Activated naive CD8-positive, alpha-beta T cell treated with anti-CD3 and anti-CD28 coated beads for 36 hours (primary cell): Measurements from ENCODE around the gene ZNF385B. TPM values are rescaled to one million over a fixed set of nuclear protein-coding genes. Genes with fewer than 3 reads are reported as not detected.

Experiments used
- DNase-seq: peaks from one replicate; pipeline ENCODE4 v3.0.0; 2021
- H3K27ac Mint-ChIP-seq: one replicate; pipeline ENCODE4 v1.8.0; 2022; ENCODE audit warnings: mild to moderate bottlenecking, moderate library complexity, mixed read lengths
- H3K27me3 Mint-ChIP-seq: one replicate; pipeline ENCODE4 v1.8.0; 2022; ENCODE audit warnings: mild to moderate bottlenecking, mixed read lengths
- H3K36me3 Mint-ChIP-seq: one replicate; pipeline ENCODE4 v1.8.0; 2021; ENCODE audit warnings: mild to moderate bottlenecking, mixed read lengths
- H3K4me1 Mint-ChIP-seq: one replicate; pipeline ENCODE4 v1.8.0; 2021; ENCODE audit warnings: mixed read lengths
- H3K4me3 Mint-ChIP-seq: one replicate; pipeline ENCODE4 v1.8.0; 2022; ENCODE audit warnings: mild to moderate bottlenecking, moderate library complexity, mixed read lengths
- H3K9me3 Mint-ChIP-seq: one replicate; pipeline ENCODE4 v1.8.0; 2022; ENCODE audit warnings: mixed read lengths
- total RNA-seq, 2 experiments: library from RNA; stranded (reverse); gene quantifications; one replicate each; pipeline ENCODE4 v1.2.3, GENCODE V29; 2021

ZNF385B gene
- total RNA-seq, 2 experiments from 2014 or later: not detected

DNA sequence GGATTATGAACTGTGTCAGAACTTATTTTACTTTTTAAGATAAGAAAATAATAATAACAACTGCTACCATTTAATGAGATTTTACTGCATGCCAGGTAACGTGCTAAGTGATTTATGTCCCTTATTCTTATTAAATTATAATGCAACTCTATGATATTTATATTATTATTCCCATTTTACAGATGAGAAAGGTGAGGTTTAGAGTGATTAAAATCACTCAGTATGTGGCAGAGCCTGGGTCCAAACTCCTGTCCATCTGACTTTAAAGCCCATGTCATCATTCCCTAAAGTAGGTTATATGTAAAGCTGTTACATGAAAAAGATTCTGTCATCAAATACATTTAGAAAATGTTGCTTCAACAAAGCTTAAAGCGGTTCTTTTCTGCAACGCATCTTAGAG is 308.0 kb downstream of the ZNF385B start:
- H3K27me3 Mint-ChIP-seq: peaks cover 3% of the 10 kb centered on the region
- H3K9me3 Mint-ChIP-seq: peaks cover 5% of the 10 kb centered on the region
- no peak overlapping the region for H3K4me3 Mint-ChIP-seq
- H3K4me1 Mint-ChIP-seq: no peaks in the 10 kb centered on the region
- H3K27ac Mint-ChIP-seq: no peak overlapping the region
- DNase-seq: no peak
- H3K36me3 Mint-ChIP-seq: no peaks in the 10 kb centered on the region

DNA sequence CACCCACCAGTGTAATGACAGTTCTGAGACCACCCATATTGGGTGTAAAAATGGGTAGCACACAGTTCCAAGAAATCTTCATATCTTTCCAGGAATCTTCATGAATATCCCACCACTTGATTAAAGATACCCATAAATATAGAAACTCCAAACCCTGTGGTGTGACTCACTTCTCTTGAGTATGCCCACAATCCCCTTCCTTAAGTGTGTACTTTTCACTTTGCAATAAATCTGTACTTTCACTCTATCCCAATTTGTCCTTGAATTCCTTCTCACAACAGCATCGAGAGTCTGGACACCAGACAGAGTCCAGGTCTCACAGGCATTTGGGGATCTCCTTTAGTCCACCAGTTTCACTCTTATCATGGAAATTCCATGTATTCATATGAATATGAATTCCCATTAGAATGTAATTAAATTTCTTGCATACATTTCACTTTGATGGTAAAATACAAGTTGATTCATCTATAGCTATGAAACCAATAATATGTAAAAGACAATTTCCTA is 309.8 kb downstream of the ZNF385B start:
- Mint-ChIP-seq H3K9me3 (peaks cover 5% of the 10 kb centered on the region), H3K27me3 (peaks cover 3% of the 10 kb centered on the region), H3K4me3 (no peak overlapping the region), H3K27ac (no peak overlapping the region), H3K4me1 (no peaks in the 10 kb centered on the region), H3K36me3 (no peaks in the 10 kb centered on the region)
- no peak for DNase-seq

DNA sequence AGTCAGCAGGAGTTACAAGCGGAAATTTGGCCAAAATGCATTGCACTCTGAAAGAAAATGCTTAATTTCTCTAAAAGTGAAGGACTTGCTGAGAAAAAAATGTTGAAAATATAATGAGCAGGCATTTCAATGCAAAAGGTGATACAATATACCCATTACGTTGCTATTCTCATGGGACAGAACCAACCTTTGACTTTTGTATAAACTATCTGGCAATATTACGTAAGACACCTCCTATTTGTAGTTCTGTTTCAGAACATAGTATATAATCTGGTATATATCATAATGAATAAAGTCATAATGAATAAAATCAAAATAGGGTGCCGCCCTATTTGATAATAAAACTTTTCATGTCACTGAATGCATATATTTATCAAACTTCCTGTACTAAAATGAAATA is 310.6 kb downstream of the ZNF385B start:
- H3K9me3 Mint-ChIP-seq: peaks cover 5% of the 10 kb centered on the region

DNA sequence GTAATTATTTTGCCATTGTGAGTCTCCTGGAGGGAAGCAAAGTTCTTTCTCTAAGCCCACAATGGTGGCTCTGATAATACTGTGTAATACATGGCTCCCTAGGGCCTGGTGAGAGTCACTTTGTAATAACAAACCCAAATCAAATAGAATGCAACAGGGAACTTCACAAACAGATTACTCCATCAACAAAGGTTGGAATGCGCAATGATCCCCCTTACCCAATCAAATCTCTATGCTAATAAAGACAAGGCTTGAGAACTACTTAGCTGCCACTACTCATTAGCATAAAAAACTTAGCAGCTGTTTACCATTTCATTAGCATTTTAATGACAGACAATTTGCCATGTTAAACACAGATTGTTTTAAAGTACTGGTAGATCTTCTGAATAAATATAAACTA is 311.2 kb downstream of the ZNF385B start:
- no peaks in the 10 kb centered on the region for H3K4me1 Mint-ChIP-seq
- no peak for DNase-seq
- H3K27ac Mint-ChIP-seq: no peak overlapping the region
- H3K27me3 Mint-ChIP-seq: peaks cover 3% of the 10 kb centered on the region
- H3K9me3 Mint-ChIP-seq: peaks cover 5% of the 10 kb centered on the region
- H3K4me3 Mint-ChIP-seq: no peak overlapping the region
- no peaks in the 10 kb centered on the region for H3K36me3 Mint-ChIP-seq

More for the DNA sequence above, 310.6 kb downstream of the ZNF385B start:
- DNase-seq: no peak
- H3K36me3 Mint-ChIP-seq: no peaks in the 10 kb centered on the region
- no peak overlapping the region for H3K27ac Mint-ChIP-seq
- no peak overlapping the region for H3K4me3 Mint-ChIP-seq
- no peaks in the 10 kb centered on the region for H3K4me1 Mint-ChIP-seq
- H3K27me3 Mint-ChIP-seq: peaks cover 3% of the 10 kb centered on the region

DNA sequence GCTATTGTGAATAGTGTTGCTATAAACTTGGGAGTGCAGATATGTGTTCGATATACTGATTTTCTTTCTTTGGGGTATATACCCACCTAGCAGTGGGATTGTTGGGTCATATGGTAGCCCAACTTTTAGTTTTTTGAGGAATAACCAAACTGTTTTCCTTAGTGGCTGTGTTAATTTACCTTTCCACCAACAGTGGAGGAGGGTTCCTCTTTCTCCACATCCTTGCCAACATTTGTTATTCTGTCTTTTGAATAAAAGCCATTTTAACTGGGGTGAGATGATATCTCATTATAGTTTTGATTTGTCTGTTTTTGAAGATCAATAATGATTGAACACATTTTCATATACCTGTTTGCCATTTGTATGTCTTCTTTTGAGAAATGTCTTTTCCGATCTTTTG is 314.8 kb downstream of the ZNF385B start:
- Mint-ChIP-seq H3K4me3 (no peak overlapping the region), H3K36me3 (no peaks in the 10 kb centered on the region), H3K27ac (no peak overlapping the region), H3K4me1 (no peaks in the 10 kb centered on the region), H3K27me3 (peaks cover 6% of the 10 kb centered on the region), H3K9me3 (no peaks in the 10 kb centered on the region)
- no peak for DNase-seq

DNA sequence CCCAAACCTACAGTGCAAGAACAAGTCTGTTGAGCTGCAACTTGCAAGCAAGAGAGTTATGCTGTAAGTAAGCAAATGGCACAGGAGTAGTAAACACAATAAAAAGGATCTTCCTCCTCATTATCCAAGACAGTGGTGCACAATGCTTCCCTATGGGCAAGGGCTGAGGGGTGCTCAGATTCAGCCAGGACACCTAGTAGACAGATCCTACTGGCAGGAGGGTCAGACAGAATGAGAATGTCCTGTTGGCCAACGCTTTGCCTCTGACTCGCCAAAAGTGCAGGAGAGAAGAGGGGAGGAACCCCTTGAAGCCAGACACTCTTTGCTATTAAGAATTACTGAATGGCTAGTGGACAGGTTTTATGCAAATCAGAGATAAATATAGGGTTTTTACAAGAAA is 316.4 kb downstream of the ZNF385B start:
- H3K27me3 Mint-ChIP-seq: peaks cover 3% of the 10 kb centered on the region
- H3K4me1 Mint-ChIP-seq: no peaks in the 10 kb centered on the region
- H3K27ac Mint-ChIP-seq: no peak overlapping the region
- H3K36me3 Mint-ChIP-seq: no peaks in the 10 kb centered on the region
- no peak overlapping the region for H3K4me3 Mint-ChIP-seq
- no peak for DNase-seq
- no peaks in the 10 kb centered on the region for H3K9me3 Mint-ChIP-seq

DNA sequence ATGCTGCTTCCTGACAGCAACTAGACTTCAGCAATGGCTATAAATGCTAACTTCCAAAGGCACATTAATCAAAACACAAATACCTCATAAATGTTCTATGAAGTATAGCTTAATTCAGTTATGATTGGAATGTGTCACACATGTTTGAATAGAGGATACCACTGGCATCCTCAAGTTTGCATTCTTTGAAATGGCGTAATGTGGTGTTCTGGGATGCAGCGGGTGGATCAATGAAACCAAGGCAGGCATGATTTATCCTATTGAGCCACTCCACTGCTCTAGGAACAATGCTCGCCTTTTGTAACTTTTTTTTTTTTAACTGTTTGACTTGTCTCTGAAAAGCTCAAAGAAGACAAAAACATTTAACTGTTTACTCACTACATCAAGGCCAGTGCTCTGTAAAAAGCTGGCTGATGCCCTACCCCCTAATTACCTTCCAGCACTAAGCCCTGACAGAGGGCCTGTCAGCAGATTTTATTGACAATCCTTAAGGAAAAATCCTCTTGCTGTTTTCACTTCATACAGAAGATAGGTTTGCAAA is 318.0 kb downstream of the ZNF385B start:
- peaks cover 4% of the 10 kb centered on the region for H3K9me3 Mint-ChIP-seq
- H3K27ac Mint-ChIP-seq: no peak overlapping the region
- H3K36me3 Mint-ChIP-seq: no peaks in the 10 kb centered on the region

DNA sequence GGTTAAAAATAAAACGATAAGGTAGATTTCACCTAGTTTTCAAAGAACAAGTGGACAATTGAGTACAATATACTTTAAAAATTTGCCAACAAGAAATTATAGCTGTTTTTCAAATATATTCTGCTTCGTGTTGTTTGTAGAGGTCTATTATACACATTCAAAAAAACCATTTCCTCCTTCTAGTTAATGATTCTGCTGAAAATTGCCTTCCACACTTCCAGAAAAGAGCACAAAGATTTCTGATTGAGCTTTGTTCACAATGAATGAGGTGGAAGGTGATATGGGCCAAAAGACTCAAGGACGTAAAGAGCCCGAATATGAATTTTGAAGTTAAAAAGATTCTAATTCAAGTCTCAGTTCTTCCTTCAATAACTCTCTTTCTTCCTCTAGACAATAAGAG is 319.8 kb downstream of the ZNF385B start:
- peaks cover 6% of the 10 kb centered on the region for H3K9me3 Mint-ChIP-seq
- peaks cover 3% of the 10 kb centered on the region for H3K27me3 Mint-ChIP-seq
- no peak overlapping the region for H3K4me3 Mint-ChIP-seq
- no peaks in the 10 kb centered on the region for H3K4me1 Mint-ChIP-seq
- no peak for DNase-seq
- H3K36me3 Mint-ChIP-seq: no peaks in the 10 kb centered on the region
- no peak overlapping the region for H3K27ac Mint-ChIP-seq

More for the DNA sequence above, 318.0 kb downstream of the ZNF385B start:
- Mint-ChIP-seq H3K4me3 (no peak overlapping the region), H3K4me1 (no peaks in the 10 kb centered on the region), H3K27me3 (peaks cover 3% of the 10 kb centered on the region)
- no peak for DNase-seq

DNA sequence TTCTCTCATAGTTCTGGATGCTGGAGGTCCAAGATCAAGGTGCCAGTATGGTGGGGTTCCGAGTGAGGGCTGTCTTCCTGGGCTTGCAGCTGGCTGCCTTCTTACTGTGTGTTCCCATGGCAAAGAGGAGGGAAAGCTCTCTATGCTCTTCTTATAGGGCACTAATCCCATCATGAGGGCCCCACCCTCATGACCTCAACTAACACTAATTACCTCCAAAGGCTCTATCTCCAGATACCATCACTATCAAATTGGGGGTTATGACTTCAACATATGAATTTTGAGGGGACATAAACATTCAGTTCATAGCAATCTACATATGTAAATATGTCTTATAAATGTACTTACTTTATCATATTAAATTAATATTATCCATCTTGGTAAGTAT is 322.3 kb downstream of the ZNF385B start:
- Mint-ChIP-seq H3K27me3 (no peaks in the 10 kb centered on the region), H3K4me1 (no peaks in the 10 kb centered on the region), H3K4me3 (no peak overlapping the region), H3K27ac (no peak overlapping the region), H3K36me3 (no peaks in the 10 kb centered on the region), H3K9me3 (peaks cover 6% of the 10 kb centered on the region)
- DNase-seq: no peak

DNA sequence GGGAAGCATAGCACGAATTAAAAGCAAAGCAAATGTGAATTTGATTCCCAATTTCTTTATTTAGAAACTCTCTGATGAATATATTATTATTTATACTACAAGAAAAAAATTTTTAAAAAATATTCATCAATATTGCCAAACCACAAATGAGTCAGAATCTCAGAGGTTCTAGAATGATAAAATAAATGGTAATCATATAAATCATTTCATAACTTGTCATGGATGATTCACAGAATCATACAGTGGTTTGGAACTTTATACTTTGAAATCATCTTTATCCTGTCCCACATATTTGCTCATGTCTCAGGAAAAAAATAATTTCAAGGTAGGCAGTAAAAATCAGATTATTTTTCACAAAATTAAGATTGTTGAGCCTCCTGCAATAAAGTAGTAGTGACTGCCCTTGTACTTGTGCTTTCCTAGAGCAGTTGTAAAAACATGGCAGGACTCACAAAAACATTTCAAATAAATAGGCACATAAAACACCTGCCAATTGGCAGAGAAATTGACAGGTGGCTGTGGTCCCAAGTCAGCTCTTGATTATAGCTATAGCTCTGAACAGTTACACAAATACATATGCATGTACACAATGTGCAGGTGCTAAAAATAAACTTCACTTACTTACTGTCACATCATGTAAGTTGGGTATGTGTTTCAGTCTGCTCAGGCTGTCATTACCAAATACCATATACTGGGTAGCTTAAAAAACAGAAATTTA is 322.8 kb downstream of the ZNF385B start:
- no peaks in the 10 kb centered on the region for H3K36me3 Mint-ChIP-seq
- H3K9me3 Mint-ChIP-seq: peaks cover 6% of the 10 kb centered on the region
- no peak overlapping the region for H3K27ac Mint-ChIP-seq
- no peaks in the 10 kb centered on the region for H3K4me1 Mint-ChIP-seq
- no peaks in the 10 kb centered on the region for H3K27me3 Mint-ChIP-seq
- no peak overlapping the region for H3K4me3 Mint-ChIP-seq
- no peak for DNase-seq

DNA sequence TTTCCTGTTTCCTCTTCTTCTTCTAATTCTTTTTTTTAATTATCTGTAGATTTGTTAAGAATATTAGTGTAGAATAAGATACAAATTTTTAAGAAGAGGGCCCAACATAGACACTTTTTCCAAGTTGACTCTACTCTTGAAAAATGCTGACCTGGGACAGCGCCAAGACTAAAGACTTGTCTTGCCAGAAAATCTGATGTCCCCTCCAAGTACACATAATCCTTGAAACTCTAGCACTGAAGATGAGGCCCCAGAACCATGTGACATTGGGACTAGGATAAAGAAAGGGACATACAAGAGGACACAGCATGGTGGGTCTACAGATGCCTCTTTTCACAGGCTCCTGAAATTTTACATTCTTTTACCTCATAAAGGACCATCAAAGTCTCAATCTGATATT is 325.2 kb downstream of the ZNF385B start:
- Mint-ChIP-seq H3K4me3 (no peak overlapping the region), H3K27me3 (no peaks in the 10 kb centered on the region), H3K27ac (no peak overlapping the region), H3K9me3 (peaks cover 6% of the 10 kb centered on the region), H3K36me3 (no peaks in the 10 kb centered on the region), H3K4me1 (no peaks in the 10 kb centered on the region)
- DNase-seq: no peak

DNA sequence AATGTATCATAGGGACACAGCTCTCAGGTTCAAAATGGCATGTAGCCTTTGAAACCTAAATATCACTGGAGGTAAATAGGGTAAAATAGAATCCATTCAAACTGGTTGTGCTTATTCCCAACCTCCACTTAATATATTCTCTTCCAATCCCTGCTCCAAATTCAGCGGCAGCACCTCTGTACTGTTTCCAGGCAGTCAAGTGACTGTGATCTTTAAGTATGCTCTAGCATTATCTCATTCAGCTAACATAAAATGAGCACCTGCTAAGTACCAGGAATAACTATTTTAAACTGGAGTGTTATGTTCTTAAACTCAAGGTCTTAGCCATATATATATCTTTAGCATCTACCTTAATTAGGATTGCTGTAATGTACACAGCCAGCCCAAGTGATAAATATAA is 327.5 kb downstream of the ZNF385B start:
- no peaks in the 10 kb centered on the region for H3K36me3 Mint-ChIP-seq
- H3K4me3 Mint-ChIP-seq: no peak overlapping the region
- H3K4me1 Mint-ChIP-seq: no peaks in the 10 kb centered on the region
- no peaks in the 10 kb centered on the region for H3K27me3 Mint-ChIP-seq
- peaks cover 3% of the 10 kb centered on the region for H3K9me3 Mint-ChIP-seq
- H3K27ac Mint-ChIP-seq: no peak overlapping the region
- no peak for DNase-seq

DNA sequence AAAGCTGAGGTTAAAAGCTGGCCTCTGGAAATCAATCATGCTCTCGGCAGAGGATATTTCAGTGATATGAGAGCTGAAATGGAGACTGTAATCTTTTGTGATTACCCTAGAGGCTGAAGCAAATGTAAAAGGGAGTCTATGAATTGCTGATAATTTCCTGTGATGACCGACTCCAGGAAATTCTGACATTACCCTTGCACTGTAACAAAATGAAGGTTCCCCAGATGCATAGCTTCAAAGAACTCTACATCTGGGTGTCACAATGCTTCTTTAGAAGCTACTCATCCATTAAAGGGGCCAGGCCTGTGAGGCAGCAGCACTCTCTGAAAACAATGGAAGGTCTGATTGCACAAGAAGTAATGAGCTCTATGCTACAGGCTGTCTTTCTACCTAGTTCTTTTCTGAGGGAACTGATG is 328.5 kb downstream of the ZNF385B start:
- DNase-seq: no peak
- Mint-ChIP-seq H3K9me3 (peaks cover 2% of the 10 kb centered on the region), H3K27ac (no peak overlapping the region)

DNA sequence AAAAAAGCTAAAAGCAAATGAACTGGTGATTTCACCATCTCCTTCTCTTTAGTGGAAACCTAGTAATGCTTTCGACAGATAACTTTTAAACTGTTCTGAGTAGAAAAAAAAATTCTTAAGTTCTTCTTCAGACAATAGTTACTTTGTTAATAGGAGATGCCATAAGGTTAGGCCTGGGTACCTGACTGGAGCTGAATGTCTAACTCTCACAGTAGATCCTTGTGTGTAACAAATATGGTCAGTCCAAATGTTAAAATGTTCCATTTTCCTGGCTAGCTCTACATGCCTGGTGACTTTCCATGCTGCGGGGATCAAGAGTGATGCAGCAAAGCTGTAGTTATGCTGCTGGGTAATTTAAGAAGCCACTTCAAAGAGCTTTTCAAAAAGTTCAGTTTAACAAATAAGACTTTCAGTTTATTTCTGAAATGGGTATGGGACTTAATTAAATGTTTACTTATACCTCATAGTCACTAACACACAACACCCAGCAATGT is 332.8 kb downstream of the ZNF385B start:
- Mint-ChIP-seq H3K4me3 (no peak overlapping the region), H3K27me3 (no peaks in the 10 kb centered on the region)

More for the DNA sequence above, 328.5 kb downstream of the ZNF385B start:
- H3K27me3 Mint-ChIP-seq: no peaks in the 10 kb centered on the region
- no peaks in the 10 kb centered on the region for H3K36me3 Mint-ChIP-seq
- no peaks in the 10 kb centered on the region for H3K4me1 Mint-ChIP-seq
- H3K4me3 Mint-ChIP-seq: no peak overlapping the region

DNA sequence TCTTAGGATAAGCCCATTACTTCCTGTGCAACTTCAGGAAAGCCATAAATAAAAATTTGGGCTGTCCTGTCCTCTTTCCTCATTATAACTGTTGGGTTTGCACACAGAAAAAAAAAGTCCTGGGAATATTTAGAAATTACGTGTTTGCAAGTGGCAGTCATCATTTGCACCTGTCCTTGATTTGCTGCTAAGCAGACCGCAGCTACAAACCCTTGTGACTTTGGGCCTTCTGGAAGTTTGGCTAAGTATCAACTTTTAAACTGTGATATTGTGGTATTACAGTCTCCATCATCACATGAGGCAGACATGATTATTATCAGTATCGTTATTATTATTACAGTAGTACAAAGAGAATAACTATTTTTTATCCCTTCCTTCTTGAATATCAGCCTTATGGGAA is 336.1 kb downstream of the ZNF385B start:
- H3K4me1 Mint-ChIP-seq: no peaks in the 10 kb centered on the region
- H3K27ac Mint-ChIP-seq: no peak overlapping the region
- no peak overlapping the region for H3K4me3 Mint-ChIP-seq
- no peaks in the 10 kb centered on the region for H3K27me3 Mint-ChIP-seq
- no peak for DNase-seq
- H3K9me3 Mint-ChIP-seq: no peaks in the 10 kb centered on the region
- no peaks in the 10 kb centered on the region for H3K36me3 Mint-ChIP-seq

More for the DNA sequence above, 332.8 kb downstream of the ZNF385B start:
- no peaks in the 10 kb centered on the region for H3K4me1 Mint-ChIP-seq
- no peak overlapping the region for H3K27ac Mint-ChIP-seq
- H3K9me3 Mint-ChIP-seq: no peaks in the 10 kb centered on the region
- no peak for DNase-seq
- H3K36me3 Mint-ChIP-seq: no peaks in the 10 kb centered on the region

DNA sequence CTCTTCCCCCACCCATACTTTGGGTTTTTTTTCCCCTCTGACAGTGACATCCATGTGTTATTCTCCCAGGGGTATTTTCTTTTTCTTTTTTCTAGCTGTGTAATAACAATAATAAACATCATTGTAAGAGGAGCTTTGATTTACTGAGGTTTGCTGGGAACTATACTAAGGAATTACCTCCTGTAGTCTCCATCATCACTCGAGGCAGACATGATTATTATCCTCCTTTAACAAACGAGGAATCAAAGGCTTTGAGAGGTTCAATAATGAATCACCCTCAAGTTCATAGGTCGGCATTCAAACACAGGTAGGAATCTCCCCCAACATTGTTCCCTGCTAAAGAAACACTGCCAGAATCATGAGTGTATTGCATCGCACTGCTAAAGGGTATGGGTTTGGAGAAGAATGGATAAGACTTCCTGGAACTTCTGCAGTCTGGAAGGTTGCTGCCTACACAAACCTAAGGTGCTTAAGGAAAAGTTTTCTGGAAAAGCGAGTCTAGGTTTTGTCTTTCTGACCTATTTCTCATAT is 336.5 kb downstream of the ZNF385B start:
- Mint-ChIP-seq H3K36me3 (no peaks in the 10 kb centered on the region), H3K4me1 (no peaks in the 10 kb centered on the region), H3K27me3 (no peaks in the 10 kb centered on the region), H3K9me3 (no peaks in the 10 kb centered on the region), H3K4me3 (no peak overlapping the region), H3K27ac (no peak overlapping the region)
- no peak for DNase-seq
